Adipose tissue (tissue), 3 donors: ENCODE measurements around the gene TXNRD2. TPM values are rescaled to one million over a fixed set of nuclear protein-coding genes. Genes with fewer than 3 reads are reported as not detected.
"Not testable (repeated sequence)": the region's sequence is repeated elsewhere in the genome, so short reads cannot be mapped to it uniquely, and the experiment has no call there.

Source experiments
- H3K27ac ChIP-seq: one replicate; pipeline ENCODE4 v1.5.1; 2013; ENCODE audit warnings: low read depth, low read length
- WGBS, 3 donors: extraction: QIAGEN DNeasy Blood & Tissue Kit; methylation state at CpG; one replicate each; pipeline ENCODE4 v1.1.7; 2013; 5-methylcytosine and 5-hydroxymethylcytosine counted together
- polyA plus RNA-seq, 3 donors: library from polyadenylated mRNA; stranded (reverse); fragments of 200-250 nt; gene quantifications; one replicate each; pipeline ENCODE4 v1.2.3, GENCODE V29; 2013
- donor health status: healthy with polysubstance abuse.
- donor health status: Bipolar disorder and iron deficiency.
- donor health status: healthy.

TXNRD2 gene
- polyA plus RNA-seq, 3 donors, result 13.6 to 21.8 (median 16.6) TPM

GRCh38 chr22:19915287-19915954, 26.2 kb downstream of the TXNRD2 start:
- no peak overlapping the region for H3K27ac ChIP-seq
- WGBS, 3 donors, result 77 to 91% (median 88%) methylated on average over 13 of the region's 13 CpGs

GRCh38 chr22:19914201-19914943, 27.2 kb downstream of the TXNRD2 start:
- WGBS, 3 donors, result 90 to 97% (median 95%) methylated on average over 9 of the region's 9 CpGs
- H3K27ac ChIP-seq, result no peak overlapping the region

- 90 to 92% (median 91%) methylated on average over 6 of the region's 6 CpGs for WGBS, 3 donors
- no peak overlapping the region for H3K27ac ChIP-seq
These were observed 28.2 kb downstream of the TXNRD2 start for GRCh38 chr22:19913337-19913936.

- WGBS, 3 donors, result 79 to 84% (median 82%) methylated on average over 20 of the region's 20 CpGs
- H3K27ac ChIP-seq, result no peak overlapping the region
These were observed 29.2 kb downstream of the TXNRD2 start for GRCh38 chr22:19912271-19912999.

GRCh38 chr22:19911540-19912270, 29.9 kb downstream of the TXNRD2 start:
- H3K27ac ChIP-seq, result no peak overlapping the region
- 86 to 92% (median 91%) methylated on average over 11 to 12 of the region's 12 CpGs for WGBS, 3 donors

- 33 to 45% (median 34%) methylated on average over 4 of the region's 4 CpGs for WGBS, 3 donors
- H3K27ac ChIP-seq, result no peak overlapping the region
These were observed 31.4 kb downstream of the TXNRD2 start for GRCh38 chr22:19910180-19910744.

- 32 to 41% (median 34%) methylated on average over 6 of the region's 6 CpGs for WGBS, 3 donors
- no peak overlapping the region for H3K27ac ChIP-seq
These were observed 32.1 kb downstream of the TXNRD2 start for GRCh38 chr22:19909350-19910179.

GRCh38 chr22:19907902-19908301, 33.7 kb downstream of the TXNRD2 start:
- not testable (repeated sequence) for H3K27ac ChIP-seq
- WGBS, 3 donors, result 89 to 93% (median 91%) methylated on average over 15 to 16 of the region's 16 CpGs

- not testable (repeated sequence) for H3K27ac ChIP-seq
- 93 to 94% (median 94%) methylated on average over 25 of the region's 25 CpGs for WGBS, 3 donors
These were observed 34.8 kb downstream of the TXNRD2 start for GRCh38 chr22:19906864-19907263.

GRCh38 chr22:19905347-19906276, 36.0 kb downstream of the TXNRD2 start:
- WGBS, 3 donors, result 85 to 89% (median 88%) methylated on average over 22 of the region's 22 CpGs
- no peak overlapping the region for H3K27ac ChIP-seq

- no peak overlapping the region for H3K27ac ChIP-seq
- 87 to 93% (median 92%) methylated on average over 7 of the region's 7 CpGs for WGBS, 3 donors
These were observed 36.7 kb downstream of the TXNRD2 start for GRCh38 chr22:19904935-19905334.

- no peak overlapping the region for H3K27ac ChIP-seq
- 85 to 91% (median 88%) methylated on average over 16 of the region's 16 CpGs for WGBS, 3 donors
These were observed 37.3 kb downstream of the TXNRD2 start for GRCh38 chr22:19904174-19904856.

GRCh38 chr22:19903513-19903912, 38.1 kb downstream of the TXNRD2 start:
- 86 to 90% (median 88%) methylated on average over 12 of the region's 12 CpGs for WGBS, 3 donors
- H3K27ac ChIP-seq, result no peak overlapping the region

GRCh38 chr22:19903031-19903430, 38.6 kb downstream of the TXNRD2 start:
- H3K27ac ChIP-seq, result no peak overlapping the region
- WGBS, 3 donors, result 85 to 90% (median 90%) methylated on average over 9 of the region's 9 CpGs

GRCh38 chr22:19902245-19902715, 39.3 kb downstream of the TXNRD2 start:
- H3K27ac ChIP-seq, result no peak overlapping the region
- 84 to 92% (median 90%) methylated on average over 7 of the region's 7 CpGs for WGBS, 3 donors
